RWPE1 (cell line): ENCODE data around the gene ZG16.
"Not testable (repeated sequence)": the region's sequence is repeated elsewhere in the genome, so short reads cannot be mapped to it uniquely, and the experiment has no call there.

ENCODE experiments used
- CTCF ChIA-PET: fragments of 350-600 bp; sonication (Branson Sonifier 250); formaldehyde crosslinking; extraction: SDS; loops from one replicate; lab custom pipeline; 2021; lab: Yijun Ruan, JAX
- POLR2A ChIA-PET: fragments of 400-600 bp; formaldehyde crosslinking; extraction: SDS; loops from one replicate; lab custom pipeline; 2020; ENCODE audit warnings: antibody characterized with exemption; ENCODE audit not compliant: low non-redundant PET; lab: Yijun Ruan, JAX
- DNase-seq: peaks from one replicate; pipeline ENCODE4 v3.0.0; 2012; ENCODE audit warnings: low spot score
- H3K27ac ChIP-seq: fragments of 450-650 bp; 2 replicates; pipeline ENCODE4 v1.5.1; 2017
- CTCF ChIP-seq: fragments of 450-650 bp; conservative IDR thresholded peaks from 2 replicates; pipeline ENCODE4 v1.5.1; 2017; ENCODE audit warnings: low read depth, mild to moderate bottlenecking

Gene ZG16

GRCh38 chr16:29763326-29763725, 14.7 kb upstream of the ZG16 start:
- ChIA-PET POLR2A (no interaction called here), CTCF (no interaction called here)
- no peak for TF ChIP-seq CTCF
- no peak overlapping the region for H3K27ac ChIP-seq
- no peak for DNase-seq

- no peak for DNase-seq
- ChIA-PET POLR2A (no interaction called here), CTCF (interaction anchor here (0.7 kb wide), 1 partner anchor 111 kb away, joined by 3 read pairs; no protein-coding TSS in a partner anchor)
- no peak for TF ChIP-seq CTCF
- H3K27ac ChIP-seq: no peak overlapping the region
Measured at GRCh38 chr16:29765167-29766032, 12.7 kb upstream of the ZG16 start.

GRCh38 chr16:29766571-29766970, 11.5 kb upstream of the ZG16 start:
- POLR2A ChIA-PET: no interaction called here

GRCh38 chr16:29767062-29767461, 11.0 kb upstream of the ZG16 start:
- H3K27ac ChIP-seq: no peak overlapping the region
- ChIA-PET POLR2A (no interaction called here), CTCF (no interaction called here)

More at GRCh38 chr16:29766571-29766970, 11.5 kb upstream of the ZG16 start:
- TF ChIP-seq CTCF: no peak
- DNase-seq: no peak
- CTCF ChIA-PET: no interaction called here
- H3K27ac ChIP-seq: no peak overlapping the region

GRCh38 chr16:29769507-29769906, 8.5 kb upstream of the ZG16 start:
- POLR2A ChIA-PET: no interaction called here
- CTCF ChIA-PET: interaction anchor here (1.1 kb wide), 1 partner anchor 21 kb away, joined by 3 read pairs; the partner anchor contains the start of gene KIF22
- TF ChIP-seq CTCF: no peak
- H3K27ac ChIP-seq: no peak overlapping the region
- DNase-seq: no peak

More at GRCh38 chr16:29767062-29767461, 11.0 kb upstream of the ZG16 start:
- TF ChIP-seq CTCF: no peak
- DNase-seq: no peak

- DNase-seq: no peak
Measured at GRCh38 chr16:29770250-29770929, 7.7 kb upstream of the ZG16 start.

GRCh38 chr16:29772330-29772729, 5.7 kb upstream of the ZG16 start:
- POLR2A ChIA-PET, DNase-seq, H3K27ac ChIP-seq, CTCF ChIA-PET: not testable (repeated sequence)

More at GRCh38 chr16:29770250-29770929, 7.7 kb upstream of the ZG16 start:
- no peak overlapping the region for H3K27ac ChIP-seq
- no peak for TF ChIP-seq CTCF
- CTCF ChIA-PET: no interaction called here
- POLR2A ChIA-PET: no interaction called here
